ENCODE data around the gene COG6. TPM values are rescaled to one million over a fixed set of nuclear protein-coding genes. Genes with fewer than 3 reads are reported as not detected.

Gene COG6
- total RNA-seq, 2 experiments from 2014 or later: 30.1 to 33.2 TPM

GRCh38 chr13:39770221-39771090, 115.0 kb downstream of the COG6 start:
- intact Hi-C loops (cut with micrococcal nuclease; ENCODE audit: unreplicated experiment): no loop called here
- Histone ChIP-seq H2AFZ (ENCODE audit: low read length) (no peak overlapping the region), H3K36me3 (ENCODE audit: insufficient read depth, low read length) (no peaks in the 10 kb centered on the region), H3K4me1 (ENCODE audit: insufficient read depth, low read length, poor library complexity, severe bottlenecking) (peaks cover 5% of the 10 kb centered on the region), H3K4me3 (ENCODE audit: low read depth, low read length, poor library complexity, severe bottlenecking) (no peak overlapping the region), H3K4me2 (ENCODE audit: low read length) (no peak overlapping the region), H4K20me1 (ENCODE audit: insufficient read depth, low read length) (no peaks in the 10 kb centered on the region), H3K9me3 (ENCODE audit: low read length) (no peaks in the 10 kb centered on the region), H3K27ac (ENCODE audit: low read depth, low read length, poor library complexity, severe bottlenecking) (no peak overlapping the region), H3K9me2 (ENCODE audit: insufficient read depth, low read length) (no peaks in the 10 kb centered on the region), H3K79me2 (ENCODE audit: insufficient read depth, low read depth, low read length) (no peaks in the 10 kb centered on the region)
- ChIA-PET CTCF (ENCODE audit: unreplicated experiment) (no interaction called here), POLR2A (no interaction called here)
- TF ChIP-seq EZH2phosphoT487 (IDR thresholded peaks at IDR 0.05; ENCODE audit: borderline replicate concordance, low read depth, low read length): no peak
- TF ChIP-seq, protein P1, sequence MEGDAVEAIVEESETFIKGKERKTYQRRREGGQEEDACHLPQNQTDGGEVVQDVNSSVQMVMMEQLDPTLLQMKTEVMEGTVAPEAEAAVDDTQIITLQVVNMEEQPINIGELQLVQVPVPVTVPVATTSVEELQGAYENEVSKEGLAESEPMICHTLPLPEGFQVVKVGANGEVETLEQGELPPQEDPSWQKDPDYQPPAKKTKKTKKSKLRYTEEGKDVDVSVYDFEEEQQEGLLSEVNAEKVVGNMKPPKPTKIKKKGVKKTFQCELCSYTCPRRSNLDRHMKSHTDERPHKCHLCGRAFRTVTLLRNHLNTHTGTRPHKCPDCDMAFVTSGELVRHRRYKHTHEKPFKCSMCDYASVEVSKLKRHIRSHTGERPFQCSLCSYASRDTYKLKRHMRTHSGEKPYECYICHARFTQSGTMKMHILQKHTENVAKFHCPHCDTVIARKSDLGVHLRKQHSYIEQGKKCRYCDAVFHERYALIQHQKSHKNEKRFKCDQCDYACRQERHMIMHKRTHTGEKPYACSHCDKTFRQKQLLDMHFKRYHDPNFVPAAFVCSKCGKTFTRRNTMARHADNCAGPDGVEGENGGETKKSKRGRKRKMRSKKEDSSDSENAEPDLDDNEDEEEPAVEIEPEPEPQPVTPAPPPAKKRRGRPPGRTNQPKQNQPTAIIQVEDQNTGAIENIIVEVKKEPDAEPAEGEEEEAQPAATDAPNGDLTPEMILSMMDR (conservative IDR thresholded peaks at IDR 0.05; ENCODE audit: low read length): no peak
- BruUV-seq (replicated peaks): no TSS peak
- DNase-seq (ENCODE audit: low spot score): no peak

DNA sequence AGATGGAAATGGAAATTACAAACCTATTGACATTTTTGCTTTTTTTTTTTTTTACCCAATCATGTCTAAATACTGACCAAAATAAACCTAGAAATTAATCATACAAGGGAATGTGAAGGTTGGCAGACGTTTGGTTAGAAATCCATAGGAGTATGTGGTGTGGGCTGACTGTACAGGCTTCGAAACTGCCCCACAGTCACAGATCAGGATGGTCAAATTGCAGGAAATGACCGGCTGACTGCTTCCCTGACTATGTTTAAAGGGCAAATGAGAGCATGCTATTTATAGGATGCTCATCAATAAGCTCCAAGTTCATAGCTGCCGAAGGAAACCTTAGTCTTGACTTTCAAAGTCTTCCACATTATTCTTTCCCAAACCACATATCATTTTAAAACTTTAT, 118.4 kb downstream of the COG6 start:
- Histone ChIP-seq H3K36me3 (ENCODE audit: insufficient read depth, low read length) (no peaks in the 10 kb centered on the region), H3K27ac (ENCODE audit: low read depth, low read length, poor library complexity, severe bottlenecking) (no peak overlapping the region), H3K9me3 (ENCODE audit: low read length) (no peaks in the 10 kb centered on the region), H3K9me2 (ENCODE audit: insufficient read depth, low read length) (no peaks in the 10 kb centered on the region), H3K79me2 (ENCODE audit: insufficient read depth, low read depth, low read length) (no peaks in the 10 kb centered on the region), H2AFZ (ENCODE audit: low read length) (no peak overlapping the region), H3K4me1 (ENCODE audit: insufficient read depth, low read length, poor library complexity, severe bottlenecking) (no peaks in the 10 kb centered on the region), H3K4me3 (ENCODE audit: low read depth, low read length, poor library complexity, severe bottlenecking) (no peak overlapping the region), H3K4me2 (ENCODE audit: low read length) (no peak overlapping the region), H4K20me1 (ENCODE audit: insufficient read depth, low read length) (no peaks in the 10 kb centered on the region)
- DNase-seq (ENCODE audit: low spot score): no peak
- ChIA-PET POLR2A (interaction anchor here (0.7 to 0.8 kb wide), 3 partner anchors 43 to 186 kb away, joined by 3 to 4 read pairs (median 4); no protein-coding TSS in a partner anchor), CTCF (ENCODE audit: unreplicated experiment) (no interaction called here)
- no peak for TF ChIP-seq EZH2phosphoT487 (IDR thresholded peaks at IDR 0.05; ENCODE audit: borderline replicate concordance, low read depth, low read length)
- TF ChIP-seq, protein P1 (conservative IDR thresholded peaks at IDR 0.05; ENCODE audit: low read length): no peak
- intact Hi-C loops (cut with micrococcal nuclease; ENCODE audit: unreplicated experiment): no loop called here
- BruUV-seq (replicated peaks): no TSS peak

DNA sequence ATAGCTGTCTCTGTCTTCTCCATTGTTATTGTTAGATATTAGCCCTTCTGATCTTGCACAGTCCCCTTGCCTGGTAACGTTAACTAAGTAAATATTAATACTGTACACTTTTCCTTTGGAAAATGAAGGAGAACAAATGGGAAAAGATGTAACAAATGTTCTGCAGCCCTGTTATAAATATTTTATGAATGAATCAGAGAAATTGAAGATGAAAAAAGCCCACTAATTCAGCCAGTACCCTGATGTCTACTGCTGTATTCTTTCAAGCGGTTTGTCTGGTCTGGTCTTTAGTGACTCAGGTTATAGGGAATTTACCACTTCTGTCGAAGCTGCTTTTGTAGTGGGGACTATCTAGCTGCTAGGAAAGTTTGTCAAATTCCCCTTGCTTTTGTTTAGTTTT, 121.0 kb downstream of the COG6 start:
- Histone ChIP-seq H3K27ac (ENCODE audit: low read depth, low read length, poor library complexity, severe bottlenecking) (no peak overlapping the region), H3K9me2 (ENCODE audit: insufficient read depth, low read length) (no peaks in the 10 kb centered on the region), H3K36me3 (ENCODE audit: insufficient read depth, low read length) (no peaks in the 10 kb centered on the region), H4K20me1 (ENCODE audit: insufficient read depth, low read length) (no peaks in the 10 kb centered on the region), H3K9me3 (ENCODE audit: low read length) (no peaks in the 10 kb centered on the region), H3K4me2 (ENCODE audit: low read length) (no peak overlapping the region), H3K4me1 (ENCODE audit: insufficient read depth, low read length, poor library complexity, severe bottlenecking) (no peaks in the 10 kb centered on the region), H3K4me3 (ENCODE audit: low read depth, low read length, poor library complexity, severe bottlenecking) (no peak overlapping the region), H2AFZ (ENCODE audit: low read length) (no peak overlapping the region), H3K79me2 (ENCODE audit: insufficient read depth, low read depth, low read length) (no peaks in the 10 kb centered on the region)
- TF ChIP-seq, protein P1 (conservative IDR thresholded peaks at IDR 0.05; ENCODE audit: low read length): no peak
- TF ChIP-seq EZH2phosphoT487 (IDR thresholded peaks at IDR 0.05; ENCODE audit: borderline replicate concordance, low read depth, low read length): no peak
- BruUV-seq (replicated peaks): no TSS peak
- ChIA-PET CTCF (ENCODE audit: unreplicated experiment) (no interaction called here), POLR2A (interaction anchor here (0.6 to 1.7 kb wide), 3 partner anchors 20 to 56 kb away, joined by 3 to 4 read pairs (median 3); no protein-coding TSS in a partner anchor)
- intact Hi-C loops (cut with micrococcal nuclease; ENCODE audit: unreplicated experiment): loop anchor here (5.0 kb wide), 1 partner anchor 906 kb away; no protein-coding TSS in a partner anchor
- no peak for DNase-seq (ENCODE audit: low spot score)
